HG03469 (cell line): ENCODE data around the gene NT5DC4.
A peak's percentile ranks its signal among the peaks of the same experiment; 100 is the strongest.

Experiments
- ATAC-seq: cut with Tn5 transposase; IDR thresholded peaks from one replicate; pipeline ENCODE4 v1.9.1; 2021; ENCODE audit warnings: mild to moderate bottlenecking, moderate library complexity, moderate number of reproducible peaks; ENCODE audit not compliant: unreplicated experiment

The NT5DC4 gene

DNA sequence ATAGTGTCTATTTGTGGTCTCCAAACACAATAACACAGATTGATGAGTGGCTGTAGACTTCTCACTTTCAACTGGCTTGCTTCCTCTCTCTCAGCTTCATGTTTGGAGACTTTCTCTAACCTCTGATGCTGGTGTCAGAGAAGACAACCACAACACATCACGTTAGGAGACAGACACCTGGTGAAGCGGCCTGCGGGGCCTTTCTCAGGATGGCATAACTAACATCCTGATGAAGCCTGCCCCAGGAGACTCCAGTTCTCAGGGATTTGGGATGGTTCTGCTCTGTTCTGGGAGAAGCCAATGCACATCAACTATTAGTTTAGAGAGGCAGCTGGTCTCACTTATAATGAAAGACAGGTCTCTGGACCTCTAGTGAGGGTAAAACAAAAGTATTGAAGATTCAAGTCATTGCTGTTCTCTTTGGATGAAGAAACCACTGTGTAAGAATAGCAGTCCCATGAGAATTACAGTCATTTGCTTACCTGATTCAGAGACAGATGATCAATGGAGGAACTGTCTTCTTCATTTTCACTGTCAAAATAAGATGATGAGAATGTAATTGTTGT is 61.5 kb downstream of the NT5DC4 start:
- peak; percentile 51 for ATAC-seq

GRCh38 chr2:112783187-112783714 is 62.4 kb downstream of the NT5DC4 start:
- ATAC-seq: no peak

GRCh38 chr2:112784199-112785189 is 63.7 kb downstream of the NT5DC4 start, which contains the start of gene IL1A:
IL1A (minus strand) TSS chr2:112784493; CDS start chr2:112783770, 723 bp downstream.
- ATAC-seq: no peak

DNA sequence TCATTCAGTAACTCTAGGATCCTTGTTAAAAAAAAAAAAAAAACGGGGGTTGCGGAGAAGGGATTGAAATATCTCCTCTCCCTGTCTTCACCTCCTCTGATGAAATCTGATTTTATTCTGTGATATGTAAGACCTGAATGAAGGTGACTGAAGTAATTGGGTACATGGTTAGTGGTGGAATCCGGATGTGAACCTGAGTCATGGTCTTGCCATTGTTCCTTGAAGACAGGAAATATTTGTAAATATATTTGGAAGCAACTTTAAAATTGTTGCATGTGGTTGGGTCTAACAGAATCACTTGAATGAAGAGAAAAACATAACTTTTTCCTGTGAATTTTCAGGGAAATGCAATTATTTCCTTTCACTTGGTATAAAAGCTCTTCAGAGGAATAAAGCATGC is 66.5 kb downstream of the NT5DC4 start:
- no peak for ATAC-seq

DNA sequence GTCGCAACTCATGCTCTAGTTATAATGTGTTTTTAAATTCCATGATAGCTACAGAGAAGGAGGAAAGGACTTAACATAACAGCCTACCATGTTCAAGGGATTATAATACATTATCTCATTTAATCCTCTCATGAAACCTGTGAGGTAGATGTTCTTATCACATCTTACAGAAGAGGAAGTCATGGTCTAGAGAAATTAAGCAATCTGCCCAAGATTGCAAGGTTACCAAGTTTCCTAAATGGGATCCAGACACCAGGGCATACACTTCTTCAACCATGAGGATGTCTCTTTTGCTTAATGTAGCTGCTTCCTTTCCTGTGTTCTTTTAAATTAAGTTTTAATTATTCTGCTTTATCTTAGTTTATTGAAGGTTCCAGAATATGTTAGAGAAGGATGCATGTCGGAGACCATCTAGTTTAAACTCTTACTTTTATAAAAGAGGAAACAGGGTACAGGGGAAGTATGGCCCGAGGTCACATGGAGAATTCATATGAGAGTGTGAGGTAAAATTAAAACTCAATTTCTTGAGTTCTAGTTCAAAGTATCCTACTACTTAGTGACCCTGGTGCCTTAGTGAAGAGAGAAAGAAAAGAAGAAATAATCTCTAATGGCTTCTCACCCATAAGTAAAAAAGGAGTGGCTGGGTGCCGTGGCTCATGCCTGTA is 67.0 kb downstream of the NT5DC4 start:
- no peak for ATAC-seq

DNA sequence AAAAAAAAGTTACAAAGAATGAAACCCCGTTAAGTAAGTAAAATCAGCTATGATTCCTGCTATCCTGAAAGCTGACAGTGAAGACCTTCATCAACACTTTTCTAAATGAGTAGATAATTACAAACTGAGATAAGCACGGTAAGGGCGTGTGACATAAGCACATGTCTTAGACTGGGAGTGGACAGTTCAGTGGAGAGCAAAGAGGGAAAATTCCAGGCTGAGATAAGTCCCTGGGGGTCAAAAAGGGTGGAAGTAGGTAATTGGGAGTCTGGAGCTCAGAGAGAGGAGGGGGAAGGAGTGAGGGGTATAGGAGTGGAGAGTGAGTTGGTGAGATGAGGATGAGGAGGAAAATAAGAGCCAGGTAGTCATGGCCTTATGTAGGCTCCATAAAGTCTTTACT is 67.8 kb downstream of the NT5DC4 start:
- no peak for ATAC-seq
